Spleen (tissue), 11 donors: ENCODE data around the gene PDCD2. TPM values are rescaled to one million over a fixed set of nuclear protein-coding genes. Genes with fewer than 3 reads are reported as not detected.
"Not testable (repeated sequence)": the region's sequence is repeated elsewhere in the genome, so short reads cannot be mapped to it uniquely, and the experiment has no call there.

Experiments
- DNase-seq: peaks from one replicate; pipeline ENCODE4 v3.0.0-alpha.2; 2020
- H3K27ac ChIP-seq, 8 donors: fragments of 200-600 bp; sonication (generic) in 7 of 8; 1 replicate in 4 of 8; 2 replicates in 4 of 8; pipeline versions ENCODE4 v1.5.0 to v1.8.0; 2016 to 2021; ENCODE audit warnings: inconsistent platforms in 4 of 8, mild to moderate bottlenecking in 4 of 8, moderate library complexity in 1 of 8
- H3K27me3 ChIP-seq, 7 donors: fragments of 200-600 bp; sonication (generic) in 6 of 7; replicated peaks in 1 of 7; 1 replicate in 4 of 7; 2 replicates in 3 of 7; pipeline versions ENCODE4 v1.5.0 to v1.8.0; 2016 to 2021; ENCODE audit warnings: inconsistent platforms in 3 of 7, mild to moderate bottlenecking in 1 of 7
- H3K36me3 ChIP-seq, 6 donors: fragments of 200-600 bp; sonication (generic) in 5 of 6; 1 replicate in 4 of 6; 2 replicates in 2 of 6; pipeline versions ENCODE4 v1.5.0 to v1.8.0; 2016 to 2021; ENCODE audit warnings: inconsistent platforms in 2 of 6
- H3K4me1 ChIP-seq, 6 donors: fragments of 200-600 bp; sonication (generic) in 5 of 6; 1 replicate in 3 of 6; 2 replicates in 3 of 6; pipeline versions ENCODE4 v1.5.0 to v1.8.0; 2016 to 2021; ENCODE audit warnings: inconsistent platforms in 3 of 6
- H3K4me3 ChIP-seq, 8 donors: fragments of 200-600 bp; sonication (generic) in 7 of 8; 1 replicate in 4 of 8; 2 replicates in 4 of 8; pipeline versions ENCODE4 v1.5.0 to v1.8.0; 2016 to 2021; ENCODE audit warnings: inconsistent platforms in 4 of 8, mild to moderate bottlenecking in 4 of 8, moderate library complexity in 2 of 8
- H3K9me3 ChIP-seq, 8 donors: fragments of 200-600 bp; sonication (generic) in 7 of 8; 1 replicate in 4 of 8; 2 replicates in 4 of 8; pipeline versions ENCODE4 v1.5.0 to v1.8.0; 2016 to 2021; ENCODE audit warnings: inconsistent platforms in 4 of 8
- POLR2A ChIP-seq, 3 donors: fragments of 450-650 bp; IDR thresholded peaks; one replicate each; pipeline ENCODE4 v1.5.1; 2017; ENCODE audit warnings: antibody characterized with exemption in 3 of 3, mild to moderate bottlenecking in 1 of 3
- POLR2AphosphoS5 ChIP-seq, 3 donors: sonication (generic); formaldehyde crosslinking; IDR thresholded peaks; one replicate each; pipeline ENCODE4 v1.5.1; 2017; ENCODE audit warnings: antibody characterized with exemption in 3 of 3
- WGBS, 5 donors: extraction: QIAGEN DNeasy Blood & Tissue Kit in 3 of 5; methylation state at CpG; one replicate each; pipeline versions ENCODE4 v1.1.5 to v1.1.7; 2013 to 2018; 5-methylcytosine and 5-hydroxymethylcytosine counted together
- intact Hi-C: fragments of 100-400 bp; cut with DNase I; formaldehyde crosslinking; loops from one replicate; pipeline ENCODE4 v1.15.0; 2023; ENCODE audit warnings: low total_unique reads
- polyA plus RNA-seq, 3 donors: library from polyadenylated mRNA; stranded (reverse); fragments of 200-250 nt; gene quantifications; one replicate each; pipeline ENCODE4 v1.2.1, GENCODE V29; 2013
- total RNA-seq, 7 donors: library from RNA; depleted of rRNA in 3 of 7; stranded (reverse); fragments of >200 nt in 3 of 7; fragmentation: NEBNext Ultra II Directional in 4 of 7; extraction: Animal tissue kit (Norgen Biotek cat#: 25700) in 4 of 7; gene quantifications; one replicate each; pipeline versions ENCODE4 v1.1.0 to v1.2.1, GENCODE V29; 2016 to 2021
- TF ChIP-seq, protein P1 (sequence below), 11 experiments: fragments of 200-600 bp in 7 of 11; fragments of 450-650 bp in 4 of 11; sonication (generic) in 4 of 11; IDR thresholded peaks in 8 of 11; conservative IDR thresholded peaks in 3 of 11; 1 replicate in 7 of 11; 2 replicates in 4 of 11; pipeline versions ENCODE4 v1.4.0 to v1.8.0; 2016 to 2021; ENCODE audit warnings: antibody characterized with exemption in 11 of 11, inconsistent platforms in 4 of 11, mild to moderate bottlenecking in 1 of 11
- donor health status: healthy with polysubstance abuse.
- donor health status: DM: no; HTN: no; CAD: no; lungs with moderate emphysema.
- donor health status: DM: no; HTN: no; CAD: no.
- donor health status: Bipolar disorder and iron deficiency.
- donor health status: healthy.
- donor health status: DM: no; HTN: no; CAD: no.
- donor health status: DM: yes; HTN: yes; CAD: no.

Gene PDCD2
- total and polyA plus RNA-seq, 10 donors: 45.5 to 95.4 (median 61.6) TPM

DNA sequence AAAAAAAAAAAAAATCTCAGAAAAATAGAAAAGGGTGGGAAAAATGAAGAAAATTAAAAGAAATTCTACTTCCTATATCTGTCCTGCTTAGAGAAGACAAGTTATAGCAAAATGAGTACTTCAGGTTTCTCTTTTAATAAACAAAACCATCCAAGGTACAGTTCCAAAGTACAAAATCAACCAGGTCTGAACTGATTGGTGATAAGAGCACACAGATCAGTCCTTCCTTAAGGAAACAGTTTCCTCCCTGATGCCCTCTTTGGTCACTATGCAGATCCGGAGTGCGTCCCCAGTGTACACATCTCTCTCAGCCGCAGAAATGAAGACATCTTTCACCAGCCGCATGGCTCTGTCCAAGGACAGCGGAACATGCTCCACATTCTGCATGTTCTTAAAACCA, 49.4 kb downstream of the PDCD2 start:
- no peaks in the 10 kb centered on the region for H3K9me3 ChIP-seq
- peaks cover 0 to 8% (median 6%) of the 10 kb centered on the region in 6 donors for H3K4me1 ChIP-seq
- H3K36me3 ChIP-seq: peaks cover 5 to 88% (median 79%) of the 10 kb centered on the region in 6 donors
- 85 to 99% (median 94%) methylated on average over 5 of the region's 5 CpGs for WGBS, 5 donors
- intact Hi-C loops: loop anchor here (10.0 kb wide), 1 partner anchor 740 kb away; no protein-coding TSS in a partner anchor
- H3K27ac ChIP-seq: no peak overlapping the region
- H3K4me3 ChIP-seq: no peak overlapping the region
- TF ChIP-seq, protein P1, sequence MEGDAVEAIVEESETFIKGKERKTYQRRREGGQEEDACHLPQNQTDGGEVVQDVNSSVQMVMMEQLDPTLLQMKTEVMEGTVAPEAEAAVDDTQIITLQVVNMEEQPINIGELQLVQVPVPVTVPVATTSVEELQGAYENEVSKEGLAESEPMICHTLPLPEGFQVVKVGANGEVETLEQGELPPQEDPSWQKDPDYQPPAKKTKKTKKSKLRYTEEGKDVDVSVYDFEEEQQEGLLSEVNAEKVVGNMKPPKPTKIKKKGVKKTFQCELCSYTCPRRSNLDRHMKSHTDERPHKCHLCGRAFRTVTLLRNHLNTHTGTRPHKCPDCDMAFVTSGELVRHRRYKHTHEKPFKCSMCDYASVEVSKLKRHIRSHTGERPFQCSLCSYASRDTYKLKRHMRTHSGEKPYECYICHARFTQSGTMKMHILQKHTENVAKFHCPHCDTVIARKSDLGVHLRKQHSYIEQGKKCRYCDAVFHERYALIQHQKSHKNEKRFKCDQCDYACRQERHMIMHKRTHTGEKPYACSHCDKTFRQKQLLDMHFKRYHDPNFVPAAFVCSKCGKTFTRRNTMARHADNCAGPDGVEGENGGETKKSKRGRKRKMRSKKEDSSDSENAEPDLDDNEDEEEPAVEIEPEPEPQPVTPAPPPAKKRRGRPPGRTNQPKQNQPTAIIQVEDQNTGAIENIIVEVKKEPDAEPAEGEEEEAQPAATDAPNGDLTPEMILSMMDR (IDR thresholded peaks at IDR 0.05 in 8 of 11, conservative IDR thresholded peaks at IDR 0.05 in 3 of 11): no peak
- TF ChIP-seq POLR2A (IDR thresholded peaks at IDR 0.05): no peak
- no peak for DNase-seq
- no peaks in the 10 kb centered on the region for H3K27me3 ChIP-seq

- H3K36me3 ChIP-seq: peaks cover 5 to 76% (median 68%) of the 10 kb centered on the region in 6 donors
- DNase-seq: no peak
- WGBS, 5 donors: 73 to 96% (median 94%) methylated on average over 2 of the region's 2 CpGs
- H3K27me3 ChIP-seq: no peaks in the 10 kb centered on the region
- intact Hi-C loops: loop anchor here (10.0 kb wide), 1 partner anchor 739 kb away; no protein-coding TSS in a partner anchor
- H3K4me1 ChIP-seq: no peaks in the 10 kb centered on the region
- H3K9me3 ChIP-seq: no peaks in the 10 kb centered on the region
- TF ChIP-seq POLR2A (IDR thresholded peaks at IDR 0.05) (no peak), POLR2AphosphoS5 (IDR thresholded peaks at IDR 0.05) (no peak)
- TF ChIP-seq, protein P1 (IDR thresholded peaks at IDR 0.05 in 8 of 11, conservative IDR thresholded peaks at IDR 0.05 in 3 of 11): no peak
- H3K27ac ChIP-seq: no peak overlapping the region
- H3K4me3 ChIP-seq: no peak overlapping the region
These were observed 50.6 kb downstream of the PDCD2 start for GRCh38 chr6:170533792-170534191.

DNA sequence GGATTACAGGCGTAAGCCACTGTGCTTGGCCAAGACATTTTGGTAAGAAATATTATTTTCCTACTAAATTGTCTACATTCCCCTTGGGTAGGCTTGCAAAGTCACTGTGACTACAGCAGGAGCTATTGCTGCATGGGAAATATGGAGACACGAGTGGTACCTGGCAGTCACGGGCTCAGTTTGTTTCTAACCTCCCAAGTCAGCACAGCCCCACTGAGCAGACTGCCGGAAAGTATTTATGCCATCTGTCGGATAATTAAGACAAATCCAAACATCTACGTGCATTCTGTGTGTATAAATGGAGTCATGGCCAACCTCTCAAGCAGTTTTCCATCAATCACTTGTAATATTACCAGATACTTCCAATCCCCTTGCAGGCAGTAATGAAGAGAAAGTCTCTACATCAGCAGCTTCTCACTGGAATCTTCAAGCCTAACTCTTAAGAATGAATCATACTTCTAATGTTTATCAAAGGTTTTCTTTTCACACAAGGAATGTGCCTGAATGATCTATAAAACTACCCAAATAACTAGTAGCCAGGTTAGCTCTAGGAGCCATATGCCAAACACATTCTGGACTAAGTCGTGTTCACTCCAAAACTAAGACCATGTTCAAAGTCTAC, 51.5 kb downstream of the PDCD2 start:
- Histone ChIP-seq H3K27ac (no peak overlapping the region), H3K27me3 (no peaks in the 10 kb centered on the region), H3K36me3 (peaks cover 5 to 68% (median 61%) of the 10 kb centered on the region in 6 donors), H3K4me1 (no peaks in the 10 kb centered on the region), H3K4me3 (no peak overlapping the region), H3K9me3 (peaks cover 0 to under 1% (median 0%) of the 10 kb centered on the region in 8 donors)
- no peak for DNase-seq
- no peak for TF ChIP-seq POLR2A (IDR thresholded peaks at IDR 0.05)
- peak in 1 of 3 donors; percentile 12 for TF ChIP-seq POLR2AphosphoS5 (IDR thresholded peaks at IDR 0.05)
- intact Hi-C loops: loop anchor here (10.0 kb wide), 1 partner anchor 738 kb away; no protein-coding TSS in a partner anchor
- 91 to 96% (median 94%) methylated on average over 7 of the region's 7 CpGs for WGBS, 5 donors

DNA sequence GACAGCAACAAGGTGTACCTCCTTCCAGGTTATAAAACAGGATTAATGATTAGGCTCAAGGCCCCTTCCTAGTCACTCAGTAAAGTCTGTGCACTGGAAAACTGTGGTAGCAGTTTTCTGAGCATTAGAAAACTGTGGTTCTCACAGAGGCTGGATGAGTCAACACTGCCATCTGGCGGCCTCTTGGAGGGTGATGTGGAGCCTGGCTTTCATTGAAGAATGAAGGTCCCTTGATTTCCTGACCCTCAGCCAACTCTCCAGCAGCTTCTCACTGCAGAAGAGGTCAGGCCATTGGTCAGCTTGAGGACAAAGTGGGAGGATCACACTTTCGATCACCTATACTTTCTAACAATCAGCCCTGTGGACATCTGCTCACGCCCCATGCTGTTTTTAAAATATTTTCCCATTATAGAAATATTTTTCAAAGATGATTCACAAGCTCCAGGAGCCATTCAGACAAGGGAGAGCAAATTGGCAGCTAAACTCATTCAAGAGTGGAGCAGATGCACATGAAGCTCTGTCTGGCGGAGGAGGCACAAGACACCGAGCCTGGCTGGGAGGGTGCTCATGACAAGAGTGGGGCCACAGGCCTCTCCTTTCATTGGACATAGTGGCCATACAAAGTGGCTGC, 54.5 kb downstream of the PDCD2 start:
- H3K27me3 ChIP-seq: no peaks in the 10 kb centered on the region
- intact Hi-C loops: loop anchor here (10.0 kb wide), 2 partner anchors 735 to 1635 kb away; no protein-coding TSS in a partner anchor
- H3K36me3 ChIP-seq: peaks cover 0 to 38% (median 31%) of the 10 kb centered on the region in 6 donors
- H3K4me1 ChIP-seq: no peaks in the 10 kb centered on the region
- H3K4me3 ChIP-seq: no peak overlapping the region
- peaks cover 0 to 3% (median 0%) of the 10 kb centered on the region in 8 donors for H3K9me3 ChIP-seq
- DNase-seq: peak; percentile 88
- H3K27ac ChIP-seq: no peak overlapping the region
- TF ChIP-seq, protein P1 (IDR thresholded peaks at IDR 0.05 in 8 of 11, conservative IDR thresholded peaks at IDR 0.05 in 3 of 11): peak; percentile 17 to 90 (median 79)
- TF ChIP-seq POLR2A (IDR thresholded peaks at IDR 0.05) (no peak), POLR2AphosphoS5 (IDR thresholded peaks at IDR 0.05) (peak in 1 of 3 donors; percentile 12)
- WGBS, 5 donors: 52 to 75% (median 60%) methylated on average over 4 to 5 of the region's 5 CpGs

DNA sequence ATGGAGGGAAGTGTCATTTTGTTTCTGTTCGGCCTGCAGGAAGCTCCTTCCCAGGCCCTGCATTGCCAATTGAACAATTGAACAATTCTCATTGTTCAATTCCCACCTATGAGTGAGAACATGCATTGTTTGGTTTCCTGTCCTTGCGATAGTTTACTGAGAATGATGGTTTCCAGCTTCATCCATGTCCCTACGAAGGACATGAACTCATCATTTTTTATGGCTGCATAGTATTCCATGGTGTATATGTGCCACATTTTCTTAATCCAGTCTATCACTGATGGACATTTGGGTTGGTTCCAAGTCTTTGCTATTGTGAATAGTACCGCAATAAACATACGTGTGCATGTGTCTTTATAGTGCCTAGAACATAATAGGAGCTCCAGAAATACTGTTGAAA, 56.4 kb downstream of the PDCD2 start:
- intact Hi-C loops: loop anchor here (10.0 kb wide), 1 partner anchor 1633 kb away; no protein-coding TSS in a partner anchor
- H3K4me1 ChIP-seq: not testable (repeated sequence)
- 86 to 98% (median 94%) methylated on average over 5 of the region's 5 CpGs for WGBS, 5 donors

More for the DNA sequence above, 56.4 kb downstream of the PDCD2 start:
- H3K27ac ChIP-seq, H3K27me3 ChIP-seq, H3K4me3 ChIP-seq, DNase-seq, H3K9me3 ChIP-seq: not testable (repeated sequence)
- peaks cover 0 to 18% (median 12%) of the 10 kb centered on the region in 6 donors for H3K36me3 ChIP-seq
